ENCODE data around the gene AP1S3. TPM values are rescaled to one million over a fixed set of nuclear protein-coding genes. Genes with fewer than 3 reads are reported as not detected.

The AP1S3 gene
- total RNA-seq, 4 donors from 2014 or later, result 0.80 to 6.4 (median 1.7) TPM

DNA sequence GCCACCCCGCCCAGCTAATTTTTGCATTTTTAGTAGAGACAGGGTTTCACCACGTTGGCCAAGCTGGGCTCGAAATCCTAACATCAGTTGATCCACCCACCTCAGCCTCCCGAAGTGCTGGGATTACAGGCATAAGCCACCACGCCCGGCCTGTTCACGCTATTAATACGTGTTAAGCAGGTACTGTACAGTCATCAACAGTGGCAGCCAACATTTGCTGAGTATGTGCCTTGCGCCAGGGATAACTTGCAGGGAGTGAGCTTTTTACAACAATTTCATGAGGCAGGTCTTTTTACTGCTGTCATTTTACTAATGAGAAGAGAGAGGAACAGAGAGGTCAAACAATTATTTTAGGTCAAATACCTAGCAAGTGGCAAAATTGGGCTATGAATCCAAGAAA lies 115.2 kb downstream of the AP1S3 start:
- intact Hi-C loops (cut with DNase I; ENCODE audit: low total_unique reads), result no loop called here
- WGBS, 2 donors, result 59 to 77% methylated on average over 9 of the region's 9 CpGs
- no peak overlapping the region for H3K4me3 ChIP-seq (ENCODE audit: low read depth, poor library complexity, severe bottlenecking)
- TF ChIP-seq CTCF (IDR thresholded peaks at IDR 0.05), result no peak
- TF ChIP-seq POLR2A (IDR thresholded peaks at IDR 0.05), result no peak
- DNase-seq (ENCODE audit: low spot score in 2 of 2), result no peak

GRCh38 chr2:223721746-223722145 lies 115.6 kb downstream of the AP1S3 start:
- intact Hi-C loops (cut with DNase I; ENCODE audit: low total_unique reads), result no loop called here
- WGBS, 2 donors, result 74 to 88% methylated on average over 5 of the region's 5 CpGs
- no peak overlapping the region for H3K4me3 ChIP-seq (ENCODE audit: low read depth, poor library complexity, severe bottlenecking)
- TF ChIP-seq CTCF (IDR thresholded peaks at IDR 0.05), result no peak
- TF ChIP-seq POLR2A (IDR thresholded peaks at IDR 0.05), result no peak
- DNase-seq (ENCODE audit: low spot score in 2 of 2), result no peak

DNA sequence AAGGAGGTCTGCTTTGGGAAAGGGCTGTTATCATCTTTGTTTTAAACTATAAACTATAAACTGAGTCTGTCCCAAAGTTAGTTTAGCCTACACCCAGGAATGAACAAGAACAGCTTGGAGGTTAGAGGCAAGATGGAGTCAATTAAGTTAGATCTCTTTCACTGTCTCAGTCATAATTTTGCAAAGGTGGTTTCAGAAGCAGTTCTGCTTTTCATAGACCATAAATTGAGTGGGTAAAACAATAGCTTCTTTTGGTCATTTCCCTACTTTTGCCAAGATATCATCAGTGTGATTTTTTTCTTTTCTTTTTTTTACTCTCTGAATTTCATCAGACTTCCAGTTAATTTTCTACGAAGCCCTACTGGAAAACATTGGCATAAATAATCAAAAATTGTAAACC lies 117.0 kb downstream of the AP1S3 start:
- no peak for DNase-seq (ENCODE audit: low spot score in 2 of 2)
- intact Hi-C loops (cut with DNase I; ENCODE audit: low total_unique reads), result no loop called here
- TF ChIP-seq POLR2A (IDR thresholded peaks at IDR 0.05), result no peak
- TF ChIP-seq CTCF (IDR thresholded peaks at IDR 0.05), result no peak
- 62 to 82% methylated on average over 1 of the region's 1 CpG for WGBS, 2 donors
- H3K4me3 ChIP-seq (ENCODE audit: low read depth, poor library complexity, severe bottlenecking), result no peak overlapping the region

DNA sequence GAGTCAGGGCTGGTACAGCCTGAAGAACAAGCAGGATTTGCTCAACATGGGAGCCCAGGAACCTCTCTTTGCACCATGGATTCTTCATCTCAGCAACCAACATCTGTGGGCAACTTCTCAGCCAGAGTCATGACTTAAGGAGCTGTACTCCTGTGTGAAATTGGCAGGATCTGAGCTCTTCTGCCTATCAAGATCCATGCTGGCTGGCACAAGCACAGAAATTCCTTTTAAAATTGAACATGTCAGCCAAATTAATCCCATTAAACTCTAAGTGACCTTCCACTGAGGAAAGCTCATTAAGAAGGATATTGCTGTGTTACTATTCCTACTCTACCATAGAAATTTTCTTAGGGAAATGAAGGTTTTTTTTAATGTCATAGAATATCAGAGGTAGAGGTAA lies 124.7 kb downstream of the AP1S3 start:
- intact Hi-C loops (cut with DNase I; ENCODE audit: low total_unique reads), result no loop called here
- no peak for DNase-seq (ENCODE audit: low spot score in 2 of 2)
- TF ChIP-seq POLR2A (IDR thresholded peaks at IDR 0.05), result no peak
- TF ChIP-seq CTCF (IDR thresholded peaks at IDR 0.05), result no peak
- no peak overlapping the region for H3K4me3 ChIP-seq (ENCODE audit: low read depth, poor library complexity, severe bottlenecking)

- TF ChIP-seq POLR2A (IDR thresholded peaks at IDR 0.05) (no peak), CTCF (IDR thresholded peaks at IDR 0.05) (no peak)
- intact Hi-C loops (cut with DNase I; ENCODE audit: low total_unique reads), result no loop called here
- no peak for DNase-seq (ENCODE audit: low spot score in 2 of 2)
- H3K4me3 ChIP-seq (ENCODE audit: low read depth, poor library complexity, severe bottlenecking), result no peak overlapping the region
- WGBS, 2 donors, result 92 to 93% methylated on average over 8 of the region's 8 CpGs
Observed at GRCh38 chr2:223711596-223712326, 125.6 kb downstream of the AP1S3 start.

Other genes starting within 250 kb of the AP1S3 start
- 1 to 10 TPM in 1 of 4 donors, under 1 TPM in 2, not detected in 1; 0.17 to 1.8 (median 0.42) TPM for gene SCG2, start 235.2 kb downstream of the AP1S3 start, total RNA-seq
- 10 to 100 TPM; 28.1 to 38.4 (median 31.8) TPM for gene WDFY1, start 107.8 kb upstream of the AP1S3 start, total RNA-seq
- 10 to 100 TPM; 19.6 to 27.5 (median 21.5) TPM for gene MRPL44, start 119.9 kb upstream of the AP1S3 start, total RNA-seq
- gene SERPINE2, start 201.7 kb upstream of the AP1S3 start, total RNA-seq, result 10 to 100 TPM in 1 of 4 donors, 1 to 10 TPM in 3; 1.8 to 11.5 (median 4.7) TPM

Measured in lower leg skin (tissue), 4 donors.